HL-60 (cell line): ENCODE results near the gene DACH2.

Experiments used
- DNase-seq, 2 experiments: peaks; one replicate each; pipeline ENCODE4 v3.0.0-alpha.2; 2010 to 2020; ENCODE audit warnings: low read depth in 1 of 2, low spot score in 1 of 2
- H3K27ac ChIP-seq: fragments of 250-450 bp; sonication (Bioruptor Pico); replicated peaks from 2 replicates; pipeline ENCODE4 v1.5.1; 2020; ENCODE audit warnings: mild to moderate bottlenecking, moderate library complexity
- H3K27me3 ChIP-seq: fragments of 250-450 bp; sonication (Bioruptor Pico); 2 replicates; pipeline ENCODE4 v1.5.1; 2021; ENCODE audit warnings: mild to moderate bottlenecking, moderate library complexity; ENCODE audit not compliant: insufficient read depth, poor library complexity, severe bottlenecking
- H3K4me3 ChIP-seq: replicated peaks from 2 replicates; pipeline ENCODE4 v1.5.1; 2011; ENCODE audit warnings: mild to moderate bottlenecking, control low read depth, low read length; ENCODE audit not compliant: insufficient read depth
- CTCF ChIP-seq: IDR thresholded peaks from one replicate; pipeline ENCODE4 v1.5.1; 2011; ENCODE audit warnings: low read length, control low read depth, inconsistent platforms; ENCODE audit not compliant: insufficient read depth
- GABPA ChIP-seq: IDR thresholded peaks from 2 replicates; pipeline ENCODE4 v1.6.1; 2012; ENCODE audit warnings: low read depth
- POLR2AphosphoS5 ChIP-seq: IDR thresholded peaks from 2 replicates; pipeline ENCODE4 v1.6.1; 2012; ENCODE audit warnings: low read depth
- REST ChIP-seq: IDR thresholded peaks from 2 replicates; pipeline ENCODE4 v1.6.1; 2012; ENCODE audit warnings: low read depth; ENCODE audit not compliant: insufficient replicate concordance
- SPI1 ChIP-seq: IDR thresholded peaks from 2 replicates; pipeline ENCODE4 v1.6.1; 2012; ENCODE audit warnings: low read depth, mild to moderate bottlenecking, borderline replicate concordance

The DACH2 gene

GRCh38 chrX:86348669-86349068 is 200.4 kb downstream of the DACH2 start:
- no peak for TF ChIP-seq SPI1
- Histone ChIP-seq H3K4me3 (no peak overlapping the region), H3K27me3 (no peaks in the 10 kb centered on the region), H3K27ac (no peak overlapping the region)
- no peak for DNase-seq

GRCh38 chrX:86349115-86349514 is 200.9 kb downstream of the DACH2 start:
- no peak for DNase-seq
- TF ChIP-seq SPI1: no peak
- TF ChIP-seq CTCF: no peak
- no peak for TF ChIP-seq GABPA
- TF ChIP-seq REST: no peak
- no peak for TF ChIP-seq POLR2AphosphoS5
- H3K27ac ChIP-seq: no peak overlapping the region

GRCh38 chrX:86369847-86370630 is 221.8 kb downstream of the DACH2 start:
- H3K27me3 ChIP-seq: no peaks in the 10 kb centered on the region
- TF ChIP-seq CTCF (no peak), REST (no peak), SPI1 (no peak), GABPA (no peak)
- DNase-seq: no peak
- no peak overlapping the region for H3K4me3 ChIP-seq
- H3K27ac ChIP-seq: no peak overlapping the region

More at GRCh38 chrX:86349115-86349514, 200.9 kb downstream of the DACH2 start:
- H3K4me3 ChIP-seq: no peak overlapping the region
- no peaks in the 10 kb centered on the region for H3K27me3 ChIP-seq

- Histone ChIP-seq H3K27ac (no peak overlapping the region), H3K4me3 (no peak overlapping the region), H3K27me3 (no peaks in the 10 kb centered on the region)
- DNase-seq: no peak
- TF ChIP-seq POLR2AphosphoS5 (no peak), REST (no peak), CTCF (no peak), SPI1 (no peak)
These were observed 222.7 kb downstream of the DACH2 start for GRCh38 chrX:86370927-86371326.
